ENCODE results near the gene ABCC5.

The ABCC5 gene

GRCh38 chr3:183921096-183921495, 96.6 kb downstream of the ABCC5 start:
- TF ChIP-seq CTCF (IDR thresholded peaks at IDR 0.05; ENCODE audit: borderline replicate concordance, extremely low read depth, low read length, poor library complexity, severe bottlenecking) (no peak), EZH2 (IDR thresholded peaks at IDR 0.05; ENCODE audit: borderline replicate concordance, low read depth, low read length, severe bottlenecking) (no peak)
- Histone ChIP-seq H3K79me2 (ENCODE audit: insufficient read depth, low read length) (no peaks in the 10 kb centered on the region), H4K20me1 (ENCODE audit: insufficient read depth, low read length) (no peaks in the 10 kb centered on the region), H3K4me3 (ENCODE audit: low read depth in 1 of 2, low read length in 2 of 2) (no peak overlapping the region), H3K9ac (ENCODE audit: low read depth, low read length) (no peak overlapping the region), H3K4me1 (ENCODE audit: insufficient read depth, low read length) (no peaks in the 10 kb centered on the region), H2AFZ (ENCODE audit: low read depth, low read length) (no peak overlapping the region), H3K36me3 (ENCODE audit: insufficient read depth, low read length) (peaks cover 40% of the 10 kb centered on the region), H3K4me2 (ENCODE audit: insufficient read depth, low read length) (no peak overlapping the region), H3K27ac (ENCODE audit: low read length) (no peak overlapping the region), H3K27me3 (ENCODE audit: insufficient read depth, low read length, poor library complexity) (no peaks in the 10 kb centered on the region), H3K9me3 (ENCODE audit: insufficient read depth, low read length, severe bottlenecking) (no peaks in the 10 kb centered on the region)
- no peak for DNase-seq
- ATAC-seq (ENCODE audit: insufficient read depth, low read depth), result no peak

- Histone ChIP-seq H3K79me2 (ENCODE audit: insufficient read depth, low read length) (no peaks in the 10 kb centered on the region), H3K27me3 (ENCODE audit: insufficient read depth, low read length, poor library complexity) (no peaks in the 10 kb centered on the region), H3K27ac (ENCODE audit: low read length) (no peak overlapping the region), H3K4me1 (ENCODE audit: insufficient read depth, low read length) (no peaks in the 10 kb centered on the region), H2AFZ (ENCODE audit: low read depth, low read length) (no peak overlapping the region), H4K20me1 (ENCODE audit: insufficient read depth, low read length) (no peaks in the 10 kb centered on the region), H3K4me2 (ENCODE audit: insufficient read depth, low read length) (no peak overlapping the region), H3K36me3 (ENCODE audit: insufficient read depth, low read length) (peaks cover 39% of the 10 kb centered on the region), H3K9ac (ENCODE audit: low read depth, low read length) (no peak overlapping the region), H3K4me3 (ENCODE audit: low read depth in 1 of 2, low read length in 2 of 2) (no peak overlapping the region), H3K9me3 (ENCODE audit: insufficient read depth, low read length, severe bottlenecking) (no peaks in the 10 kb centered on the region)
- DNase-seq, result no peak
- no peak for ATAC-seq (ENCODE audit: insufficient read depth, low read depth)
- TF ChIP-seq CTCF (IDR thresholded peaks at IDR 0.05; ENCODE audit: borderline replicate concordance, extremely low read depth, low read length, poor library complexity, severe bottlenecking) (no peak), EZH2 (IDR thresholded peaks at IDR 0.05; ENCODE audit: borderline replicate concordance, low read depth, low read length, severe bottlenecking) (no peak)
Observed at GRCh38 chr3:183920416-183920815, 97.3 kb downstream of the ABCC5 start.

- Histone ChIP-seq H3K4me3 (ENCODE audit: low read depth in 1 of 2, low read length in 2 of 2) (no peak overlapping the region), H3K27ac (ENCODE audit: low read length) (no peak overlapping the region), H3K79me2 (ENCODE audit: insufficient read depth, low read length) (no peaks in the 10 kb centered on the region), H2AFZ (ENCODE audit: low read depth, low read length) (no peak overlapping the region), H4K20me1 (ENCODE audit: insufficient read depth, low read length) (no peaks in the 10 kb centered on the region), H3K9me3 (ENCODE audit: insufficient read depth, low read length, severe bottlenecking) (no peaks in the 10 kb centered on the region), H3K9ac (ENCODE audit: low read depth, low read length) (no peak overlapping the region), H3K27me3 (ENCODE audit: insufficient read depth, low read length, poor library complexity) (no peaks in the 10 kb centered on the region), H3K4me2 (ENCODE audit: insufficient read depth, low read length) (no peak overlapping the region), H3K36me3 (ENCODE audit: insufficient read depth, low read length) (peaks cover 25% of the 10 kb centered on the region), H3K4me1 (ENCODE audit: insufficient read depth, low read length) (no peaks in the 10 kb centered on the region)
- TF ChIP-seq CTCF (IDR thresholded peaks at IDR 0.05; ENCODE audit: borderline replicate concordance, extremely low read depth, low read length, poor library complexity, severe bottlenecking) (no peak), EZH2 (IDR thresholded peaks at IDR 0.05; ENCODE audit: borderline replicate concordance, low read depth, low read length, severe bottlenecking) (no peak)
- ATAC-seq (ENCODE audit: insufficient read depth, low read depth) (no peak), DNase-seq (no peak)
Observed at GRCh38 chr3:183918178-183918577, 99.5 kb downstream of the ABCC5 start.

- Histone ChIP-seq H3K9me3 (ENCODE audit: insufficient read depth, low read length, severe bottlenecking) (no peaks in the 10 kb centered on the region), H3K4me1 (ENCODE audit: insufficient read depth, low read length) (no peaks in the 10 kb centered on the region), H3K4me3 (ENCODE audit: low read depth in 1 of 2, low read length in 2 of 2) (no peak overlapping the region), H3K36me3 (ENCODE audit: insufficient read depth, low read length) (peaks cover 23% of the 10 kb centered on the region), H2AFZ (ENCODE audit: low read depth, low read length) (no peak overlapping the region), H3K27ac (ENCODE audit: low read length) (no peak overlapping the region), H3K79me2 (ENCODE audit: insufficient read depth, low read length) (no peaks in the 10 kb centered on the region), H4K20me1 (ENCODE audit: insufficient read depth, low read length) (no peaks in the 10 kb centered on the region), H3K27me3 (ENCODE audit: insufficient read depth, low read length, poor library complexity) (no peaks in the 10 kb centered on the region), H3K4me2 (ENCODE audit: insufficient read depth, low read length) (no peak overlapping the region), H3K9ac (ENCODE audit: low read depth, low read length) (no peak overlapping the region)
- DNase-seq (no peak), ATAC-seq (ENCODE audit: insufficient read depth, low read depth) (no peak)
- TF ChIP-seq CTCF (IDR thresholded peaks at IDR 0.05; ENCODE audit: borderline replicate concordance, extremely low read depth, low read length, poor library complexity, severe bottlenecking), result no peak
- no peak for TF ChIP-seq EZH2 (IDR thresholded peaks at IDR 0.05; ENCODE audit: borderline replicate concordance, low read depth, low read length, severe bottlenecking)
Observed at GRCh38 chr3:183917776-183918175, 99.9 kb downstream of the ABCC5 start.

Measured in DND-41 (cell line).